Psoas muscle (tissue), 8 donors: ENCODE results near the gene COBL. TPM values are rescaled to one million over a fixed set of nuclear protein-coding genes. Genes with fewer than 3 reads are reported as not detected.
A peak's percentile ranks its signal among the peaks of the same experiment; 100 is the strongest.

Experiments used
- ATAC-seq, 4 donors: fragments of 200-7000 bp; cut with Tn5 transposase; one replicate each; pipeline ENCODE4 v1.9.1; 2020; ENCODE audit warnings: moderate library complexity in 3 of 4, mild to moderate bottlenecking in 2 of 4
- DNase-seq, 2 donors: peaks; one replicate each; pipeline ENCODE4 v3.0.0-alpha.2; 2020
- H3K27ac ChIP-seq: fragments of 200-600 bp; one replicate; pipeline ENCODE4 v1.8.0; 2022
- H3K27me3 ChIP-seq, 3 donors: fragments of 200-600 bp in 1 of 3; one replicate each; pipeline versions ENCODE4 v1.6.1 to v1.8.0; 2013 to 2022; ENCODE audit warnings: low read length in 2 of 3, mild to moderate bottlenecking in 2 of 3, moderate library complexity in 1 of 3; ENCODE audit not compliant: insufficient read depth in 3 of 3
- H3K36me3 ChIP-seq, 2 donors: fragments of 200-600 bp in 1 of 2; one replicate each; pipeline versions ENCODE4 v1.6.1 to v1.8.0; 2013 to 2022; ENCODE audit warnings: low read depth in 1 of 2, mild to moderate bottlenecking in 1 of 2, moderate library complexity in 1 of 2; ENCODE audit not compliant: insufficient read depth in 1 of 2
- H3K4me1 ChIP-seq: fragments of 200-600 bp; one replicate; pipeline ENCODE4 v1.8.0; 2022
- H3K4me3 ChIP-seq: fragments of 200-600 bp; one replicate; pipeline ENCODE4 v1.8.0; 2022; ENCODE audit warnings: mild to moderate bottlenecking
- H3K9me3 ChIP-seq: fragments of 200-600 bp; one replicate; pipeline ENCODE4 v1.8.0; 2022
- CTCF ChIP-seq: fragments of 200-600 bp; IDR thresholded peaks from one replicate; pipeline ENCODE4 v1.8.0; 2022; ENCODE audit warnings: antibody characterized with exemption
- WGBS, 3 donors: extraction: QIAGEN DNeasy Blood & Tissue Kit; methylation state at CpG; one replicate each; pipeline versions ENCODE4 v1.1.6 to v1.1.7; 2013; 5-methylcytosine and 5-hydroxymethylcytosine counted together
- intact Hi-C, 2 donors: fragments of 100-400 bp; cut with DNase I; formaldehyde crosslinking; loops; one replicate each; pipeline versions ENCODE4 v1.11.0 to v1.14.2; 2022
- polyA plus RNA-seq, 3 donors: library from polyadenylated mRNA; stranded (reverse); fragments of 200-250 nt; gene quantifications; one replicate each; pipeline ENCODE4 v1.2.3, GENCODE V29; 2013
- total RNA-seq, 4 donors: library from RNA; stranded (reverse); fragmentation: NEBNext Ultra II Directional in 2 of 4; extraction: Animal tissue kit (Norgen Biotek cat#: 25700) in 2 of 4; gene quantifications; one replicate each; pipeline versions ENCODE4 v1.2.1 to v1.2.4, GENCODE V29; 2021 to 2023
- donor health status: healthy with polysubstance abuse.
- donor health status: DM: no; HTN: no; CAD: no; lungs with moderate emphysema.
- donor health status: Bipolar disorder and iron deficiency.
- donor health status: healthy.
- donor health status: DM: yes; HTN: yes; CAD: no.
- donor health status: DM: no; HTN: no; CAD: no.
- donor health status: DM: no; HTN: no; CAD: no.
- donor health status: DM: yes; HTN: yes; CAD: no.

The COBL gene
- total and polyA plus RNA-seq, 7 donors = 57.5 to 139 (median 115) TPM

- intact Hi-C loops = no loop called here
- no peak for TF ChIP-seq CTCF
- no peak overlapping the region for H3K27ac ChIP-seq
- no peak for DNase-seq
- WGBS, 3 donors = 68 to 74% (median 69%) methylated on average over 14 of the region's 14 CpGs
- no peaks in the 10 kb centered on the region for H3K27me3 ChIP-seq
- no peak overlapping the region for H3K4me3 ChIP-seq
- H3K36me3 ChIP-seq = no peaks in the 10 kb centered on the region
- peak in 3 of 4 donors; percentile 41 to 74 (median 59) for ATAC-seq
- H3K9me3 ChIP-seq = no peaks in the 10 kb centered on the region
- peaks cover 3% of the 10 kb centered on the region for H3K4me1 ChIP-seq
Observed at GRCh38 chr7:51045319-51046102, 271.1 kb downstream of the COBL start.

- ATAC-seq (no peak), DNase-seq (no peak)
- Histone ChIP-seq H3K4me3 (no peak overlapping the region), H3K4me1 (no peaks in the 10 kb centered on the region), H3K36me3 (no peaks in the 10 kb centered on the region), H3K27ac (no peak overlapping the region), H3K27me3 (no peaks in the 10 kb centered on the region), H3K9me3 (no peaks in the 10 kb centered on the region)
- TF ChIP-seq CTCF = no peak
- intact Hi-C loops = no loop called here
- WGBS, 3 donors = 82 to 88% (median 83%) methylated on average over 14 of the region's 14 CpGs
Observed at GRCh38 chr7:51043461-51043860, 273.1 kb downstream of the COBL start.

GRCh38 chr7:51040787-51041186 lies 275.8 kb downstream of the COBL start:
- H3K4me1 ChIP-seq = no peaks in the 10 kb centered on the region
- 41 to 43% (median 41%) methylated on average over 6 of the region's 6 CpGs for WGBS, 3 donors
- no peak for DNase-seq

GRCh38 chr7:51038573-51038972 lies 278.0 kb downstream of the COBL start:
- H3K9me3 ChIP-seq = no peaks in the 10 kb centered on the region
- intact Hi-C loops = no loop called here
- H3K27me3 ChIP-seq = no peaks in the 10 kb centered on the region
- peaks cover 10% of the 10 kb centered on the region for H3K4me1 ChIP-seq
- H3K27ac ChIP-seq = no peak overlapping the region
- no peak overlapping the region for H3K4me3 ChIP-seq
- ATAC-seq (no peak), DNase-seq (no peak)
- no peaks in the 10 kb centered on the region for H3K36me3 ChIP-seq
- no peak for TF ChIP-seq CTCF
- WGBS, 3 donors = 96 to 98% (median 97%) methylated on average over 3 of the region's 3 CpGs

More at GRCh38 chr7:51040787-51041186, 275.8 kb downstream of the COBL start:
- Histone ChIP-seq H3K9me3 (no peaks in the 10 kb centered on the region), H3K36me3 (no peaks in the 10 kb centered on the region), H3K27ac (no peak overlapping the region), H3K4me3 (no peak overlapping the region), H3K27me3 (no peaks in the 10 kb centered on the region)
- intact Hi-C loops = no loop called here
- no peak for TF ChIP-seq CTCF
- no peak for ATAC-seq

- 84 to 88% (median 86%) methylated on average over 8 of the region's 8 CpGs for WGBS, 3 donors
- Histone ChIP-seq H3K36me3 (no peaks in the 10 kb centered on the region), H3K4me3 (no peak overlapping the region), H3K9me3 (no peaks in the 10 kb centered on the region), H3K27ac (no peak overlapping the region), H3K4me1 (peaks cover 13% of the 10 kb centered on the region), H3K27me3 (no peaks in the 10 kb centered on the region)
- no peak for DNase-seq
- ATAC-seq = no peak
- intact Hi-C loops = no loop called here
- TF ChIP-seq CTCF = no peak
Observed at GRCh38 chr7:51035716-51036115, 280.9 kb downstream of the COBL start.
